ENCODE data around the gene GALNTL6. TPM values are rescaled to one million over a fixed set of nuclear protein-coding genes. Genes with fewer than 3 reads are reported as not detected.
"Not testable (repeated sequence)": the region's sequence is repeated elsewhere in the genome, so short reads cannot be mapped to it uniquely, and the experiment has no call there.

GALNTL6 gene
- total and polyA plus RNA-seq, 2 experiments from 2014 or later: 0.38 to 0.40 TPM

DNA sequence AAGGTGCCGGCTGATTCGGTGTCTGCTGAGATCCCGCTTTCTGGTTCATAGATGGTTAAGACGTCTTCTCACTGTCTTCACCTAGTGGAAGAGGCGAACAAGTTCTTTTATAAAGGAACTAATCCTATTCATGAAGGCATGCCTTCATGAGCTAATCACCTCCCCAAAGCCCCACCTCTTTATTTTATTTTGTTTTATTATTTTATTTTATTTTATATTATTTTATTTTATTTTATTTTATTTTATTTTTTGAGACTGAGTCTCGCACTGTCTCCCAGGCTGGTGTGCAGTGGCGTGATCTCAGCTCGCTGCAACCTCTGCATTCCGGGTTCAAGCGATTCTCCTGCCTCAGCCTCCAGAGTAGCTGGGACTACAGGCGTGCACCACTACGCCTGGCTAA lies 615.8 kb downstream of the GALNTL6 start:
- not testable (repeated sequence) for H3K36me3 Mint-ChIP-seq (ENCODE audit: low read depth); H3K4me3 ChIP-seq; H3K27ac ChIP-seq (ENCODE audit: low read depth); H4K20me1 ChIP-seq (replicated peaks; ENCODE audit: insufficient read depth); H2AFZ ChIP-seq; H3K27me3 Mint-ChIP-seq (ENCODE audit: insufficient read depth, low read depth, poor library complexity); H3K4me2 ChIP-seq; H3K4me1 Mint-ChIP-seq; H3K79me2 ChIP-seq (replicated peaks; ENCODE audit: insufficient read depth); ATAC-seq; H3K9me3 Mint-ChIP-seq; H3K27ac Mint-ChIP-seq; H3K4me1 ChIP-seq (ENCODE audit: insufficient read depth); H3K4me3 Mint-ChIP-seq; H3F3A ChIP-seq (replicated peaks; ENCODE audit: low read depth); H3K36me3 ChIP-seq (ENCODE audit: insufficient read depth); H3K27me3 ChIP-seq (ENCODE audit: insufficient read depth); DNase-seq (ENCODE audit: low spot score); H3K9me2 ChIP-seq (ENCODE audit: insufficient read depth)

DNA sequence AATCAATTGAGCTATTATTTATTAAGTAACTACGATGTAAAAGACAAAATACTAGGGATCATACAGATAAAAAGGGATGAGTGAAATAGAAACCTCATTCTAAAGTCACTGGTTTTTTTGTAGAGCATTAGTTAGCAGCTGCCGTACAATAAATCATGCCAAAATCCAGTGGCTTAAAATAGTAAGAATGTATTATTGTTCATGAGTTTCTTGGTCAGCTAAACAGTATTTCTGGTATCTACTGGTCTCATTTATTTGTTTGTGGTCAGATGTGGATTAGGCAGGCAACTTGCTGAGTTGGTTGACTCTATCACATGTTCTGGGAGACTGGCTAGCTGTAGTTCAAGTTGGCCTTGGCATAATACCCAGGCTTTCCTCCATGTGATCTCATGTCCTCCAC lies 667.3 kb downstream of the GALNTL6 start:
- ATAC-seq: no peak
- peaks cover 2% of the 10 kb centered on the region for H3K27me3 Mint-ChIP-seq (ENCODE audit: insufficient read depth, low read depth, poor library complexity)
- Histone ChIP-seq H3K27ac (ENCODE audit: low read depth) (no peak overlapping the region), H3K36me3 (ENCODE audit: insufficient read depth) (0 out of 2 replicates have a peak, but pooled peaks cover 7% of the 10 kb centered on the region), H3K27me3 (ENCODE audit: insufficient read depth) (no peaks in the 10 kb centered on the region), H3K79me2 (replicated peaks; ENCODE audit: insufficient read depth) (no peaks in the 10 kb centered on the region), H3K9me2 (ENCODE audit: insufficient read depth) (no peaks in the 10 kb centered on the region; the same call in 1 of the 2 replicates), H3K4me2 (no peak overlapping the region), H3K4me1 (ENCODE audit: insufficient read depth) (no peaks in the 10 kb centered on the region), H4K20me1 (replicated peaks; ENCODE audit: insufficient read depth) (no peaks in the 10 kb centered on the region), H3F3A (replicated peaks; ENCODE audit: low read depth) (no peaks in the 10 kb centered on the region), H3K4me3 (no peak overlapping the region), H2AFZ (no peak overlapping the region)
- H3K36me3 Mint-ChIP-seq (ENCODE audit: low read depth): peaks cover 23% of the 10 kb centered on the region
- no peak for TF ChIP-seq POLR2AphosphoS5 (IDR thresholded peaks at IDR 0.05; ENCODE audit: low read depth)
- no peak for TF ChIP-seq NANOG (IDR thresholded peaks at IDR 0.05; ENCODE audit: borderline replicate concordance)
- TF ChIP-seq, protein P1, sequence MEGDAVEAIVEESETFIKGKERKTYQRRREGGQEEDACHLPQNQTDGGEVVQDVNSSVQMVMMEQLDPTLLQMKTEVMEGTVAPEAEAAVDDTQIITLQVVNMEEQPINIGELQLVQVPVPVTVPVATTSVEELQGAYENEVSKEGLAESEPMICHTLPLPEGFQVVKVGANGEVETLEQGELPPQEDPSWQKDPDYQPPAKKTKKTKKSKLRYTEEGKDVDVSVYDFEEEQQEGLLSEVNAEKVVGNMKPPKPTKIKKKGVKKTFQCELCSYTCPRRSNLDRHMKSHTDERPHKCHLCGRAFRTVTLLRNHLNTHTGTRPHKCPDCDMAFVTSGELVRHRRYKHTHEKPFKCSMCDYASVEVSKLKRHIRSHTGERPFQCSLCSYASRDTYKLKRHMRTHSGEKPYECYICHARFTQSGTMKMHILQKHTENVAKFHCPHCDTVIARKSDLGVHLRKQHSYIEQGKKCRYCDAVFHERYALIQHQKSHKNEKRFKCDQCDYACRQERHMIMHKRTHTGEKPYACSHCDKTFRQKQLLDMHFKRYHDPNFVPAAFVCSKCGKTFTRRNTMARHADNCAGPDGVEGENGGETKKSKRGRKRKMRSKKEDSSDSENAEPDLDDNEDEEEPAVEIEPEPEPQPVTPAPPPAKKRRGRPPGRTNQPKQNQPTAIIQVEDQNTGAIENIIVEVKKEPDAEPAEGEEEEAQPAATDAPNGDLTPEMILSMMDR (conservative IDR thresholded peaks at IDR 0.05; ENCODE audit: low read depth in 2 of 2): no peak
- TF ChIP-seq ZNF114 (CRISPR knock-in tag; IDR thresholded peaks at IDR 0.05): no peak
- no peak for DNase-seq (ENCODE audit: low spot score)
- peaks cover 24% of the 10 kb centered on the region for H3K9me3 Mint-ChIP-seq
- no peak overlapping the region for H3K27ac Mint-ChIP-seq
- no peaks in the 10 kb centered on the region for H3K4me1 Mint-ChIP-seq
- no peak overlapping the region for H3K4me3 Mint-ChIP-seq

DNA sequence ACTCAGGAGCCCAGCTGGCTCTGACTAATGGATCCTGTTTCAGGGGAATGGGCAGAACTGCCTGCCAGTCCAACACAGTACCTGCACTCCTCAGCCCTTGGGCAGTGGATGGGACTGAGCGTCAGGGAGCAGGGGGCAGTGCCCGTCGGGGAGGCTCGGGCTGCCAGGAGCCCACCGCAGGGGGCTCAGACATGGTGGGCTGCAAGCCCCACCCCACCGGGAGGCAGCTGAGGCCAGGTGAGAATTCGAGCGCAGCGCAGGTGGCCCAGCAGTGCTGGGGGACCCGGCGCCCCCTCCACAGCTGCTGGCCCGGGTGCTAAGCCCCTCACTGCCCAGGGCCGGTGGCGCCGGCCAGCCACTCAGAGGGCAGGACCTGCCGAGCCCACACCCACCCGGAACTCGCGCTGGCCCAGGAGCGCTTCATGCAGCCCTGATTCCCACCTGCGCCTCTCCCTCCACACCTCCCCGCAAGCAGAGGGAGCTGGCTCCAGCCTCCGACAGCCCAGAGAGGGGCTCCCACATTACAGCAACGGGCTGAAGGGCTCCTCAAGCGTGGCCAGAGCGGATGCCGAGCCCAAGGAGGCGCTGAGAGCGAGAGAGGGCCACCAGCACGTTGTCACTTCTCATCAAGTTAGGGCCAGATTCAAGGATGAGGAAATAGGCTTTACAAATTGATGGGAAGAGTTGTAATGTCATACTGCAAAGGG lies 668.8 kb downstream of the GALNTL6 start:
- TF ChIP-seq JUNB (IDR thresholded peaks at IDR 0.05; ENCODE audit: unreplicated experiment) (no peak), ZNF331 (CRISPR knock-in tag; IDR thresholded peaks at IDR 0.05; ENCODE audit: low read depth) (no peak), EZH2 (IDR thresholded peaks at IDR 0.05; ENCODE audit: low read depth, unreplicated experiment) (no peak)
- TF ChIP-seq, protein P1 (conservative IDR thresholded peaks at IDR 0.05; ENCODE audit: low read depth in 2 of 2): no peak
- TF ChIP-seq, protein P2, sequence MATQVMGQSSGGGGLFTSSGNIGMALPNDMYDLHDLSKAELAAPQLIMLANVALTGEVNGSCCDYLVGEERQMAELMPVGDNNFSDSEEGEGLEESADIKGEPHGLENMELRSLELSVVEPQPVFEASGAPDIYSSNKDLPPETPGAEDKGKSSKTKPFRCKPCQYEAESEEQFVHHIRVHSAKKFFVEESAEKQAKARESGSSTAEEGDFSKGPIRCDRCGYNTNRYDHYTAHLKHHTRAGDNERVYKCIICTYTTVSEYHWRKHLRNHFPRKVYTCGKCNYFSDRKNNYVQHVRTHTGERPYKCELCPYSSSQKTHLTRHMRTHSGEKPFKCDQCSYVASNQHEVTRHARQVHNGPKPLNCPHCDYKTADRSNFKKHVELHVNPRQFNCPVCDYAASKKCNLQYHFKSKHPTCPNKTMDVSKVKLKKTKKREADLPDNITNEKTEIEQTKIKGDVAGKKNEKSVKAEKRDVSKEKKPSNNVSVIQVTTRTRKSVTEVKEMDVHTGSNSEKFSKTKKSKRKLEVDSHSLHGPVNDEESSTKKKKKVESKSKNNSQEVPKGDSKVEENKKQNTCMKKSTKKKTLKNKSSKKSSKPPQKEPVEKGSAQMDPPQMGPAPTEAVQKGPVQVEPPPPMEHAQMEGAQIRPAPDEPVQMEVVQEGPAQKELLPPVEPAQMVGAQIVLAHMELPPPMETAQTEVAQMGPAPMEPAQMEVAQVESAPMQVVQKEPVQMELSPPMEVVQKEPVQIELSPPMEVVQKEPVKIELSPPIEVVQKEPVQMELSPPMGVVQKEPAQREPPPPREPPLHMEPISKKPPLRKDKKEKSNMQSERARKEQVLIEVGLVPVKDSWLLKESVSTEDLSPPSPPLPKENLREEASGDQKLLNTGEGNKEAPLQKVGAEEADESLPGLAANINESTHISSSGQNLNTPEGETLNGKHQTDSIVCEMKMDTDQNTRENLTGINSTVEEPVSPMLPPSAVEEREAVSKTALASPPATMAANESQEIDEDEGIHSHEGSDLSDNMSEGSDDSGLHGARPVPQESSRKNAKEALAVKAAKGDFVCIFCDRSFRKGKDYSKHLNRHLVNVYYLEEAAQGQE (IDR thresholded peaks at IDR 0.05; ENCODE audit: unreplicated experiment): no peak
- no peak overlapping the region for H3K4me3 Mint-ChIP-seq

More for the DNA sequence above, 668.8 kb downstream of the GALNTL6 start:
- Mint-ChIP-seq H3K9me3 (peaks cover 24% of the 10 kb centered on the region), H3K27me3 (ENCODE audit: insufficient read depth, low read depth, poor library complexity) (peaks cover 2% of the 10 kb centered on the region), H3K27ac (no peak overlapping the region), H3K36me3 (ENCODE audit: low read depth) (peaks cover 23% of the 10 kb centered on the region), H3K4me1 (peaks cover 10% of the 10 kb centered on the region)
- H3K9me2 ChIP-seq (ENCODE audit: insufficient read depth): no peaks in the 10 kb centered on the region
- H3F3A ChIP-seq (replicated peaks; ENCODE audit: low read depth): no peaks in the 10 kb centered on the region
- H3K27ac ChIP-seq (ENCODE audit: low read depth): no peak overlapping the region
- no peak overlapping the region for H3K4me2 ChIP-seq
- DNase-seq (ENCODE audit: low spot score): no peak
- no peak overlapping the region for H3K4me3 ChIP-seq
- H3K36me3 ChIP-seq (ENCODE audit: insufficient read depth): 0 out of 2 replicates have a peak, but pooled peaks cover 7% of the 10 kb centered on the region
- no peak for ATAC-seq
- peaks cover 10% of the 10 kb centered on the region; the same call in 1 of the 2 replicates for H3K4me1 ChIP-seq (ENCODE audit: insufficient read depth)
- H3K27me3 ChIP-seq (ENCODE audit: insufficient read depth): no peaks in the 10 kb centered on the region
- H4K20me1 ChIP-seq (replicated peaks; ENCODE audit: insufficient read depth): no peaks in the 10 kb centered on the region
- H2AFZ ChIP-seq: no peak overlapping the region
- no peaks in the 10 kb centered on the region for H3K79me2 ChIP-seq (replicated peaks; ENCODE audit: insufficient read depth)
